H1 (cell line): Measurements from ENCODE around the gene ZNF423. TPM values are rescaled to one million over a fixed set of nuclear protein-coding genes. Genes with fewer than 3 reads are reported as not detected.

ENCODE experiments used
- CTCF ChIA-PET: fragments of 300-600 bp; sonication (Branson Sonifier 250); formaldehyde crosslinking; loops from one replicate; lab custom pipeline; 2021; ENCODE audit not compliant: partially characterized antibody; lab: Charles Lee
- POLR2A ChIA-PET: fragments of 300-600 bp; sonication (Branson Sonifier 250); formaldehyde crosslinking; loops from one replicate; lab custom pipeline; 2021; ENCODE audit warnings: inconsistent platforms; ENCODE audit not compliant: partially characterized antibody; lab: Charles Lee
- DNase-seq, 2 experiments: peaks; one replicate each; pipeline versions ENCODE4 v3.0.0 to v3.0.0-alpha.2; 2010 to 2022; ENCODE audit warnings: low spot score in 2 of 2, low read depth in 1 of 2, mixed read lengths in 1 of 2
- FAIRE-seq: peaks from 2 replicates; lab custom pipeline; 2011; peaks lifted over from hg19 to GRCh38; lab: Jason Lieb, UNC
- H2AFZ ChIP-seq: 2 replicates; pipeline ENCODE4 v1.8.1; 2012; ENCODE audit warnings: low read length, inconsistent platforms
- H2AK5ac ChIP-seq: 2 replicates; pipeline ENCODE4 v1.6.1; 2013; ENCODE audit warnings: low read depth, low read length
- H2BK120ac ChIP-seq: replicated peaks from 2 replicates; pipeline ENCODE3; 2013; ENCODE audit warnings: low read depth, low read length, inconsistent platforms
- H2BK12ac ChIP-seq: 2 replicates; pipeline ENCODE4 v1.6.1; 2013; ENCODE audit warnings: low read depth, low read length
- H2BK15ac ChIP-seq: 2 replicates; pipeline ENCODE4 v1.6.1; 2013; ENCODE audit warnings: low read length
- H2BK20ac ChIP-seq: 2 replicates; pipeline ENCODE4 v1.6.1; 2013; ENCODE audit warnings: low read length
- H2BK5ac ChIP-seq: 2 replicates; pipeline ENCODE4 v1.6.1; 2013; ENCODE audit warnings: low read depth, low read length
- H3K14ac ChIP-seq: 2 replicates; pipeline ENCODE4 v1.6.1; 2013; ENCODE audit warnings: inconsistent platforms; ENCODE audit not compliant: insufficient read length
- H3K18ac ChIP-seq: 2 replicates; pipeline ENCODE4 v1.6.1; 2013; ENCODE audit warnings: low read length; ENCODE audit errors: extremely low read depth
- H3K23ac ChIP-seq: 2 replicates; pipeline ENCODE4 v1.6.1; 2013; ENCODE audit warnings: inconsistent platforms; ENCODE audit not compliant: insufficient read length
- H3K23me2 ChIP-seq: 2 replicates; pipeline ENCODE4 v1.6.1; 2013; ENCODE audit warnings: low read depth, low read length
- H3K27ac ChIP-seq: 2 replicates; pipeline ENCODE4 v1.6.1; 2011; ENCODE audit warnings: low read depth, low read length, inconsistent platforms
- H3K27me3 ChIP-seq, 4 experiments: replicated peaks in 1 of 4; 1 replicate in 1 of 4; 2 replicates in 3 of 4; pipeline versions ENCODE4 v1.6.1 to v1.8.1; 2011 to 2013; ENCODE audit warnings: low read length in 3 of 4, mild to moderate bottlenecking in 3 of 4, inconsistent platforms in 2 of 4, mixed read lengths in 2 of 4, moderate library complexity in 1 of 4; ENCODE audit not compliant: control insufficient read depth in 3 of 4, insufficient read depth in 3 of 4; ENCODE audit errors: extremely low read depth in 1 of 4
- H3K36me3 ChIP-seq, 4 experiments: 2 replicates each; pipeline versions ENCODE4 v1.6.1 to v1.8.1; 2011 to 2013; ENCODE audit warnings: mild to moderate bottlenecking in 4 of 4, low read length in 3 of 4, moderate library complexity in 2 of 4, control low read depth in 1 of 4, inconsistent platforms in 1 of 4; ENCODE audit not compliant: insufficient read depth in 4 of 4, control insufficient read depth in 2 of 4
- H3K4ac ChIP-seq: replicated peaks from 2 replicates; pipeline ENCODE3; 2013; ENCODE audit warnings: low read length, low read depth, mixed read lengths, inconsistent platforms; ENCODE audit not compliant: insufficient read length
- H3K4me1 ChIP-seq, 4 experiments: replicated peaks in 1 of 4; 1 replicate in 1 of 4; 2 replicates in 3 of 4; pipeline versions ENCODE4 v1.6.1 to v1.8.1; 2011 to 2013; ENCODE audit warnings: low read length in 3 of 4, inconsistent platforms in 2 of 4, mixed read lengths in 1 of 4; ENCODE audit not compliant: insufficient read depth in 4 of 4, control insufficient read depth in 3 of 4
- H3K4me2 ChIP-seq, 2 experiments: 2 replicates each; pipeline versions ENCODE4 v1.6.1 to v1.8.1; 2011 to 2013; ENCODE audit warnings: low read depth in 2 of 2, low read length in 2 of 2, control low read depth in 1 of 2, inconsistent platforms in 1 of 2, mild to moderate bottlenecking in 1 of 2; ENCODE audit not compliant: insufficient read depth in 1 of 2
- H3K4me3 ChIP-seq, 4 experiments: fragments of 200-600, 300-600 bp in 1 of 4; sonication (generic), shearing (Covaris generic), sonication (Bioruptor Twin) in 1 of 4; 2 replicates each; pipeline versions ENCODE4 v1.5.1 to v1.8.1; 2011 to 2016; ENCODE audit warnings: low read length in 4 of 4, low read depth in 3 of 4, control low read depth in 2 of 4, inconsistent platforms in 2 of 4, mild to moderate bottlenecking in 2 of 4, mixed read lengths in 1 of 4, moderate library complexity in 1 of 4; ENCODE audit not compliant: insufficient read depth in 2 of 4; ENCODE audit errors: extremely low read depth in 1 of 4
- H3K56ac ChIP-seq: replicated peaks from 2 replicates; pipeline ENCODE3; 2013; ENCODE audit warnings: low read depth, mild to moderate bottlenecking, mixed read lengths, low read length, inconsistent platforms; ENCODE audit not compliant: insufficient read length
- H3K79me1 ChIP-seq: 2 replicates; pipeline ENCODE4 v1.6.1; 2013; ENCODE audit warnings: low read depth, low read length, control low read depth
- H3K79me2 ChIP-seq, 2 experiments: 2 replicates each; pipeline versions ENCODE4 v1.6.1 to v1.8.1; 2012 to 2013; ENCODE audit warnings: low read length in 2 of 2, mild to moderate bottlenecking in 2 of 2, inconsistent platforms in 1 of 2; ENCODE audit not compliant: insufficient read depth in 2 of 2, control insufficient read depth in 1 of 2
- H3K9ac ChIP-seq, 4 experiments: replicated peaks in 1 of 4; 1 replicate in 1 of 4; 2 replicates in 3 of 4; pipeline versions ENCODE4 v1.6.1 to v1.8.1; 2011 to 2013; ENCODE audit warnings: low read depth in 3 of 4, low read length in 3 of 4, control low read depth in 2 of 4, mild to moderate bottlenecking in 2 of 4, moderate library complexity in 2 of 4, inconsistent platforms in 1 of 4; ENCODE audit errors: extremely low read depth in 1 of 4
- H3K9me3 ChIP-seq, 2 experiments: 2 replicates each; pipeline versions ENCODE4 v1.6.1 to v1.8.1; 2012 to 2013; ENCODE audit warnings: mild to moderate bottlenecking in 2 of 2, moderate library complexity in 2 of 2, control low read depth in 1 of 2, inconsistent platforms in 1 of 2, low read depth in 1 of 2, low read length in 1 of 2, mixed read lengths in 1 of 2; ENCODE audit not compliant: insufficient read depth in 2 of 2
- H4K20me1 ChIP-seq, 2 experiments: replicated peaks in 1 of 2; 2 replicates each; pipeline versions ENCODE3 to v1.8.1; 2011 to 2013; ENCODE audit warnings: inconsistent platforms in 2 of 2, low read length in 2 of 2, mild to moderate bottlenecking in 1 of 2; ENCODE audit not compliant: insufficient read depth in 2 of 2, control insufficient read depth in 1 of 2
- H4K5ac ChIP-seq: 2 replicates; pipeline ENCODE4 v1.6.1; 2013; ENCODE audit warnings: low read length, low read depth, mixed read lengths, inconsistent platforms; ENCODE audit not compliant: insufficient read length
- H4K8ac ChIP-seq: 2 replicates; pipeline ENCODE4 v1.8.0; 2013; ENCODE audit warnings: mild to moderate bottlenecking, moderate library complexity, low read length, inconsistent platforms; ENCODE audit not compliant: insufficient read depth; ENCODE audit errors: extremely low read depth
- H4K91ac ChIP-seq: replicated peaks from 2 replicates; pipeline ENCODE3; 2013; ENCODE audit warnings: low read length, mixed read lengths, inconsistent platforms; ENCODE audit not compliant: insufficient read length
- WGBS, 2 experiments: shearing (Covaris generic) in 1 of 2; methylation state at CpG; one replicate each; pipeline versions ENCODE4 v1.1.6 to v1.1.7; 2013 to 2015; ENCODE audit warnings: low lambda C conversion rate in 2 of 2, mixed read lengths in 2 of 2, inconsistent platforms in 1 of 2, low coverage in 1 of 2, missing lambda C conversion rate in 1 of 2; ENCODE audit not compliant: insufficient replicate concordance in 2 of 2, insufficient coverage in 1 of 2, insufficient read length in 1 of 2; ENCODE audit errors: extremely low coverage in 1 of 2, missing lambda C conversion rate in 1 of 2; 5-methylcytosine and 5-hydroxymethylcytosine counted together
- polyA plus RNA-seq, 7 experiments: library from polyadenylated mRNA; depleted of rRNA in 3 of 7; stranded (reverse) in 5 of 7; unstranded in 2 of 7; fragments of >200 nt in 5 of 7; fragments of 200-250 nt in 2 of 7; gene quantifications; 1 replicate in 5 of 7; 2 replicates in 1 of 7; 4 replicates in 1 of 7; pipeline versions ENCODE4 v1.2.1 to v1.2.3, GENCODE V29; 2011 to 2013; ENCODE audit warnings: missing spikeins in 2 of 7, mixed read lengths in 2 of 7
- total RNA-seq: library from RNA; stranded (reverse); fragmentation: NEBNext Ultra II Directional; extraction: Animal tissue kit (Norgen Biotek cat#: 25700); gene quantifications from 2 replicates; pipeline ENCODE4 v1.2.1, GENCODE V29; 2021

The ZNF423 gene
- total and polyA plus RNA-seq, 2 of the 8 experiments (the other 6 are each of a cell fraction or from before 2014, with no cell fraction given): 38.2 to 52.3 TPM

DNA sequence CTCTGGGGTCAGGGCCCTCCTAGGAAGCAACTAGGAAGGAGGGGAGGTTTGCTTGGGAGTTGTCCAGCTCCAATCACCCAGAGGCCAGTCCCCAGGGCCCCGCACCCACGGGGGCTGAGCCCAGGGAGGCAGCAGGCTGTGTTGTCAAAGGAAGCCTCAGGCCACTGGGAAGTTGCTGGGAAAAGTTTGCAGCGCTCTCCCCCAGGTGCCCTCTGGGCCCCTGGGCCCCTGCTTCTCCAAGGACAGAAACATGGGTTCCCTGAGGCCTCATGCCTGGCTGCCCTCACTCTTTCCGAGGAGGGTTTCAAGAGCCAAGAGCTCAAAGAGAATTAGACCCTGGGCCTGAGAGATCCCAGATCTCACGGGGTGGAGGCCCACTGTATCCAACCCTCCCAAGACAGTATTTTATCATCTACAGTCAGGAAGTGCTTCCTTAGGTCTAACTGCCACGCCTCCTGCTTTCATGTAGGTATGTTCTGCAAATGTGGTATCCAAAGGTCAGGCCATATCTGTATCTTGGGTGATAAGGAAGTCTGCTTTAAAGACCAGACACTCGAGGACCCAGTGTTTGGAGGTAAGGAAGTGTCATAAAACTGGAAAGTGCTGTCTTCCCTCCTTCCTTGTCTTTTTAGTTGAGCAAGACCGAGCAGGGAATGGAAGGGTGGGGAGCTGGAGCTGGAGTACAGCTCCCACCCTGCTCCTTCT lies 44.2 kb upstream of the ZNF423 start:
- Histone ChIP-seq H2BK15ac (no peak overlapping the region), H3K9me3 (no peaks in the 10 kb centered on the region), H3K79me1 (no peaks in the 10 kb centered on the region), H3K4ac (no peak overlapping the region), H3K56ac (no peak overlapping the region), H3K14ac (no peak overlapping the region), H3K18ac (no peak overlapping the region), H4K20me1 (no peaks in the 10 kb centered on the region), H3K23ac (no peak overlapping the region), H3K4me3 (no peak overlapping the region), H2AFZ (no peak overlapping the region), H3K79me2 (no peaks in the 10 kb centered on the region), H3K36me3 (no peaks in the 10 kb centered on the region), H2AK5ac (no peak overlapping the region), H4K5ac (no peak overlapping the region), H3K27ac (no peak overlapping the region), H3K4me1 (no peaks in the 10 kb centered on the region), H4K8ac (no peak overlapping the region), H3K4me2 (no peak overlapping the region), H2BK120ac (no peak overlapping the region), H3K9ac (no peak overlapping the region), H2BK20ac (no peak overlapping the region), H4K91ac (no peak overlapping the region), H3K23me2 (no peaks in the 10 kb centered on the region), H2BK12ac (no peak overlapping the region), H3K27me3 (no peaks in the 10 kb centered on the region), H2BK5ac (no peak overlapping the region)
- DNase-seq: no peak
- ChIA-PET CTCF (interaction anchor here (0.7 to 6.9 kb wide), 10 partner anchors 9 to 435 kb away, joined by 3 to 64 read pairs (median 4); no protein-coding TSS in a partner anchor), POLR2A (no interaction called here)
- FAIRE-seq: no peak
- WGBS, 2 experiments: 93% methylated on average over 8 of the region's 8 CpGs; no CpG with 5 or more reads in 1 of the 2 experiments
